ENCODE data around the gene RCN2.

DNA sequence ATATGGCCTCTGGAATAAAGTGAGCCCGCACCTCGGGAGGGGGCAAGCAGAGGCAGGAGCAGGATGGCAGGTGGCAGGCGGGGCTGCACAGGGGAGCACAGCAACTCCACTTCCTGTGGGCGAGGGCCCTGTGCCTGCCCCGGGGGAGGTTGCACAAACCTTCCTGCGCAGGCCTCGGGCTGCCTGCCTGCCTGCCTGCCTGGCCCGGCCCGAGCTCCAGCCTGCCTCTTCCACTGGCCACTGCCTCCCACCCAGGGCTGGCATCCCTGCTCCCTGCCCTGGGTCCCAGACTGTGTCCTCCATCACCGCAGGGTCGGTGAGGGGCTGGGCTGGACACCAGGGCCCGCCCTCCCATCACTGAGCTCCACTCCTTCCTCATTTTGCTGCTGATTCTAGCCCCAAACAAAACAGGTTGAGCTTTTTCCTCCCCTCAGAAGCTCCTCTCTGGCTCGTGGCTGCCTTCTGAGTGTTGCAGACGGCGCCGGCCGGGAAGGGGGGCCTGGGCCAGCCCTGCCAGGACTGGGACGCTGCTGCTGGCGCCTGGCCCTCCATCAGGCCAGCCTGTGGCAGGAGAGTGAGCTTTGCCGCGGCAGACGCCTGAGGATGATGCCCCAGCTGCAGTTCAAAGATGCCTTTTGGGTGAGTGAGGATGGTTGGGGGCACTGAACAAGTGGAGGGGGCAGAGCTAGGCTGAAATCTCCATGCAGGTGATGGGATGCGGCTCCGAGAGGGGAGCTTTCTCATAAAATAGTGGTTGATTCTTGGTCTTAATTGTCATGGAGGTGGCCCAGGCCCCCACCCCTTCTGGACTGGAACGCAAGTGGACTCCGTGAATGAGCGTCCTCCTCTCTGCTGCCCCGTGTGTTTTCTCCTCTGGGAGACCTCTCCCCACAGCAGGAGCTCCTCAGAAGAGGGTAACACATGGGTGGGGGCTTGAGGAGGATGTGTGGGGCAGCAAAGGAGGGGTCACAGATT, 63.7 kb downstream of the RCN2 start, which contains the start of gene PSTPIP1:
- TF ChIP-seq, protein P1, sequence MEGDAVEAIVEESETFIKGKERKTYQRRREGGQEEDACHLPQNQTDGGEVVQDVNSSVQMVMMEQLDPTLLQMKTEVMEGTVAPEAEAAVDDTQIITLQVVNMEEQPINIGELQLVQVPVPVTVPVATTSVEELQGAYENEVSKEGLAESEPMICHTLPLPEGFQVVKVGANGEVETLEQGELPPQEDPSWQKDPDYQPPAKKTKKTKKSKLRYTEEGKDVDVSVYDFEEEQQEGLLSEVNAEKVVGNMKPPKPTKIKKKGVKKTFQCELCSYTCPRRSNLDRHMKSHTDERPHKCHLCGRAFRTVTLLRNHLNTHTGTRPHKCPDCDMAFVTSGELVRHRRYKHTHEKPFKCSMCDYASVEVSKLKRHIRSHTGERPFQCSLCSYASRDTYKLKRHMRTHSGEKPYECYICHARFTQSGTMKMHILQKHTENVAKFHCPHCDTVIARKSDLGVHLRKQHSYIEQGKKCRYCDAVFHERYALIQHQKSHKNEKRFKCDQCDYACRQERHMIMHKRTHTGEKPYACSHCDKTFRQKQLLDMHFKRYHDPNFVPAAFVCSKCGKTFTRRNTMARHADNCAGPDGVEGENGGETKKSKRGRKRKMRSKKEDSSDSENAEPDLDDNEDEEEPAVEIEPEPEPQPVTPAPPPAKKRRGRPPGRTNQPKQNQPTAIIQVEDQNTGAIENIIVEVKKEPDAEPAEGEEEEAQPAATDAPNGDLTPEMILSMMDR (IDR thresholded peaks at IDR 0.05; ENCODE audit: extremely low read depth in 1 of 2, insufficient read depth in 1 of 2, low read depth in 1 of 2, low read length in 2 of 2): no peak
- TF ChIP-seq MYC (IDR thresholded peaks at IDR 0.05; ENCODE audit: low read depth, low read length): no peak
- no peak for TF ChIP-seq POLR2A (IDR thresholded peaks at IDR 0.05; ENCODE audit: low read depth, low read length)
